ENCODE measurements around the gene MACROD1. TPM values are rescaled to one million over a fixed set of nuclear protein-coding genes. Genes with fewer than 3 reads are reported as not detected.
A peak's percentile ranks its signal among the peaks of the same experiment; 100 is the strongest.

MACROD1 gene
- total RNA-seq, 1 donor from 2014 or later = 3.4 TPM

DNA sequence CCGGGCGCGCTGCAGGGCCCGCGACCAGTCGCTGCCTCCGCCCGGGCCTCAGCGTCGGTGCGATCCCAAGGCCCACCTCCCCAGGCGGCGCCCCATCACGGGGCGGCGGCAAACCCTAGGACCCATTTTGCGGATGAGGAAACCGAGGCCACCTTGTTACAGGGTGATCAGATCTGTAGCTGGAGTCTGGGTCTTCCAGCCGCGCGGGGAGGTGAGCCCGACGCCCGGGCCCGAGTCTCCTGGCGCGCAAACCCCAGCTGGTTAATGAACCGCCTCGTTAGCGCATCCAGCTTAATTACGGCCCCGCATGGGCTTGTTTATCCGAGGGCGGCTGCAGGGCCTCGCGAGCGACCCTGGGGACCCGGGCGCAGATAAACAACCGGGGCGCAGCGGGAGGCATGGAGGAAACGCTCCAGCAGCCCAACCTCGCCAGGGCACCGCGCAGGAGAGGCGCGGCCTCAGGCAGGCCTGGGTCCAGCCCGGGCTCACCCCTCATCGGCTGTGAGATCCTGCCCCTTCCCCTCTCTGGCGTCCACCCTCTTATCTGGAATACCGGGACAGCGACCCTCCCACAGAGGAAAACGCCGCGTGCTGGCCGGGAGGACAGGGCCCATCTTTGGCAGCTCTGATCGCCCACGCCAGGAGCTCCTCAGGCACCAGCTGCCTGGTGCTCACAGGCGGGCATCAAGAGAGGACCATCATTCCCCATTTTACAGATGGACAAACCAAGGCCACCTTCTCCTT, 165.0 kb downstream of the MACROD1 start:
- H2AFZ ChIP-seq (ENCODE audit: low read depth, low read length) = no peak overlapping the region
- H3K9ac ChIP-seq (ENCODE audit: low read length) = peak overlapping the region; percentile 35
- H3K27ac ChIP-seq (ENCODE audit: low read depth, low read length) = no peak overlapping the region
- Mint-ChIP-seq H3K27me3 (ENCODE audit: low read depth, unreplicated experiment) (peaks cover 29% of the 10 kb centered on the region), H3K4me3 (ENCODE audit: unreplicated experiment) (no peak overlapping the region), H3K9me3 (ENCODE audit: unreplicated experiment) (no peaks in the 10 kb centered on the region), H3K4me1 (ENCODE audit: low read depth, unreplicated experiment) (no peaks in the 10 kb centered on the region), H3K27ac (ENCODE audit: unreplicated experiment) (no peak overlapping the region), H3K36me3 (ENCODE audit: low read depth, unreplicated experiment) (no peaks in the 10 kb centered on the region)
- H3K36me3 ChIP-seq (ENCODE audit: insufficient read depth, low read length) = no peaks in the 10 kb centered on the region
- no peaks in the 10 kb centered on the region for H3K79me2 ChIP-seq (ENCODE audit: insufficient read depth, low read length)
- peak overlapping the region; percentile 33 for H3K4me3 ChIP-seq (ENCODE audit: insufficient read depth, low read depth, low read length)
- FAIRE-seq (no peak), DNase-seq (ENCODE audit: low read depth) (no peak)
- H3K4me1 ChIP-seq (ENCODE audit: insufficient read depth, low read length) = peaks cover 10% of the 10 kb centered on the region
- H3K27me3 ChIP-seq (ENCODE audit: insufficient read depth, low read length) = no peaks in the 10 kb centered on the region
- peaks cover 62% of the 10 kb centered on the region for H4K20me1 ChIP-seq (ENCODE audit: insufficient read depth, low read length)
- peak overlapping the region; percentile 76 for H3K4me2 ChIP-seq (ENCODE audit: low read length)
- TF ChIP-seq, protein P1, sequence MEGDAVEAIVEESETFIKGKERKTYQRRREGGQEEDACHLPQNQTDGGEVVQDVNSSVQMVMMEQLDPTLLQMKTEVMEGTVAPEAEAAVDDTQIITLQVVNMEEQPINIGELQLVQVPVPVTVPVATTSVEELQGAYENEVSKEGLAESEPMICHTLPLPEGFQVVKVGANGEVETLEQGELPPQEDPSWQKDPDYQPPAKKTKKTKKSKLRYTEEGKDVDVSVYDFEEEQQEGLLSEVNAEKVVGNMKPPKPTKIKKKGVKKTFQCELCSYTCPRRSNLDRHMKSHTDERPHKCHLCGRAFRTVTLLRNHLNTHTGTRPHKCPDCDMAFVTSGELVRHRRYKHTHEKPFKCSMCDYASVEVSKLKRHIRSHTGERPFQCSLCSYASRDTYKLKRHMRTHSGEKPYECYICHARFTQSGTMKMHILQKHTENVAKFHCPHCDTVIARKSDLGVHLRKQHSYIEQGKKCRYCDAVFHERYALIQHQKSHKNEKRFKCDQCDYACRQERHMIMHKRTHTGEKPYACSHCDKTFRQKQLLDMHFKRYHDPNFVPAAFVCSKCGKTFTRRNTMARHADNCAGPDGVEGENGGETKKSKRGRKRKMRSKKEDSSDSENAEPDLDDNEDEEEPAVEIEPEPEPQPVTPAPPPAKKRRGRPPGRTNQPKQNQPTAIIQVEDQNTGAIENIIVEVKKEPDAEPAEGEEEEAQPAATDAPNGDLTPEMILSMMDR (IDR thresholded peaks at IDR 0.05; ENCODE audit: insufficient read depth, low read depth, low read length) = no peak
- peak; percentile 18 for TF ChIP-seq EZH2 (IDR thresholded peaks at IDR 0.05; ENCODE audit: insufficient read depth, low read length)
- no peaks in the 10 kb centered on the region for H3K9me3 ChIP-seq (ENCODE audit: insufficient read depth, low read depth, low read length)

DNA sequence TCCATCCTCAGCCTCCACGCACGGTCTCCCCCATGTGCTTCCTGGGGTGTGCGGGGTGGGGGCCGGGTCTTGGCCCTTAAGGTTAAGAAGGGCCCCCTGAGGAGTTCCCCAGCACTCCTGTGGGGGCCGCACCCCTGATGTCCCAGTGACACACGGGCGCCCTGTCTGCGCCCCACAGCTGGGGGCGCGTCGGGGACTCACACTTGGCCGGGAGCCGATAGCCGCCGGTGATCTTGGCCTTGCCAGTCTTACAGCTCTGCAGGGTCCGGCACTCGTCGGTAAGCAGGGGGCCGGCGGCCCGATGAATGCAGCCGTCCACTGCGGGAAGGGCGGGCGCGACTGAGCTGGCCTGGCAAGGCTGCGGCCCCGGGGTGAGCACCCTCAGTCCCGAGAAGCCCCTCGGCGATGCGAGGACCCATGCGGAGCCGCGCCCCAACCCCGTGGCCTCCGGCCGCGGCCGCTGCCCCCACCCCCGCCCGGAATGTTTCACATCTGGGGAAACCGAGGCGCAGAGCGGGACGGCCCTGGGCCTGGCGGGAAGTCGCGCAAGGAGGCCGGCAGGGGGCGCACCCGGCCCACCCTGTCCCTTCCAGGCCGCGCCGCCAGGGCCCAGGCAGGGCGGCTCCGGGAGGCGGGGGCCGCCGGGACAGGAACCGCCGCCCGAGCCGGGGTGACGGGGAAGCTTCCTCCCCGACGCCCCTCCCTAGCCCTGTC, 165.7 kb downstream of the MACROD1 start:
- Histone ChIP-seq H2AFZ (ENCODE audit: low read depth, low read length) (no peak overlapping the region), H4K20me1 (ENCODE audit: insufficient read depth, low read length) (peaks cover 70% of the 10 kb centered on the region), H3K9ac (ENCODE audit: low read length) (peak overlapping the region; percentile 35), H3K27ac (ENCODE audit: low read depth, low read length) (no peak overlapping the region), H3K4me1 (ENCODE audit: insufficient read depth, low read length) (peaks cover 10% of the 10 kb centered on the region), H3K27me3 (ENCODE audit: insufficient read depth, low read length) (no peaks in the 10 kb centered on the region), H3K9me3 (ENCODE audit: insufficient read depth, low read depth, low read length) (no peaks in the 10 kb centered on the region), H3K79me2 (ENCODE audit: insufficient read depth, low read length) (no peaks in the 10 kb centered on the region), H3K36me3 (ENCODE audit: insufficient read depth, low read length) (no peaks in the 10 kb centered on the region), H3K4me2 (ENCODE audit: low read length) (peak overlapping the region; percentile 76), H3K4me3 (ENCODE audit: insufficient read depth, low read depth, low read length) (peak overlapping the region; percentile 33)
- Mint-ChIP-seq H3K4me1 (ENCODE audit: low read depth, unreplicated experiment) (no peaks in the 10 kb centered on the region), H3K9me3 (ENCODE audit: unreplicated experiment) (no peaks in the 10 kb centered on the region), H3K27me3 (ENCODE audit: low read depth, unreplicated experiment) (peaks cover 25% of the 10 kb centered on the region), H3K27ac (ENCODE audit: unreplicated experiment) (no peak overlapping the region), H3K4me3 (ENCODE audit: unreplicated experiment) (no peak overlapping the region), H3K36me3 (ENCODE audit: low read depth, unreplicated experiment) (no peaks in the 10 kb centered on the region)
- TF ChIP-seq EZH2 (IDR thresholded peaks at IDR 0.05; ENCODE audit: insufficient read depth, low read length) = no peak
- TF ChIP-seq, protein P1 (IDR thresholded peaks at IDR 0.05; ENCODE audit: insufficient read depth, low read depth, low read length) = peak; percentile 14
- FAIRE-seq = no peak
- DNase-seq (ENCODE audit: low read depth) = no peak

Measured in astrocyte (in vitro differentiated cells and primary cell).